Spleen (tissue), 11 donors: ENCODE results near the gene ANO5. TPM values are rescaled to one million over a fixed set of nuclear protein-coding genes. Genes with fewer than 3 reads are reported as not detected.

Experiments
- DNase-seq: peaks from one replicate; pipeline ENCODE4 v3.0.0-alpha.2; 2020
- H3K27ac ChIP-seq, 8 donors: fragments of 200-600 bp; sonication (generic) in 7 of 8; 1 replicate in 4 of 8; 2 replicates in 4 of 8; pipeline versions ENCODE4 v1.5.0 to v1.8.0; 2016 to 2021; ENCODE audit warnings: inconsistent platforms in 4 of 8, mild to moderate bottlenecking in 4 of 8, moderate library complexity in 1 of 8
- H3K27me3 ChIP-seq, 7 donors: fragments of 200-600 bp; sonication (generic) in 6 of 7; replicated peaks in 1 of 7; 1 replicate in 4 of 7; 2 replicates in 3 of 7; pipeline versions ENCODE4 v1.5.0 to v1.8.0; 2016 to 2021; ENCODE audit warnings: inconsistent platforms in 3 of 7, mild to moderate bottlenecking in 1 of 7
- H3K36me3 ChIP-seq, 6 donors: fragments of 200-600 bp; sonication (generic) in 5 of 6; 1 replicate in 4 of 6; 2 replicates in 2 of 6; pipeline versions ENCODE4 v1.5.0 to v1.8.0; 2016 to 2021; ENCODE audit warnings: inconsistent platforms in 2 of 6
- H3K4me1 ChIP-seq, 6 donors: fragments of 200-600 bp; sonication (generic) in 5 of 6; 1 replicate in 3 of 6; 2 replicates in 3 of 6; pipeline versions ENCODE4 v1.5.0 to v1.8.0; 2016 to 2021; ENCODE audit warnings: inconsistent platforms in 3 of 6
- H3K4me3 ChIP-seq, 8 donors: fragments of 200-600 bp; sonication (generic) in 7 of 8; 1 replicate in 4 of 8; 2 replicates in 4 of 8; pipeline versions ENCODE4 v1.5.0 to v1.8.0; 2016 to 2021; ENCODE audit warnings: inconsistent platforms in 4 of 8, mild to moderate bottlenecking in 4 of 8, moderate library complexity in 2 of 8
- H3K9me3 ChIP-seq, 8 donors: fragments of 200-600 bp; sonication (generic) in 7 of 8; 1 replicate in 4 of 8; 2 replicates in 4 of 8; pipeline versions ENCODE4 v1.5.0 to v1.8.0; 2016 to 2021; ENCODE audit warnings: inconsistent platforms in 4 of 8
- POLR2A ChIP-seq, 3 donors: fragments of 450-650 bp; IDR thresholded peaks; one replicate each; pipeline ENCODE4 v1.5.1; 2017; ENCODE audit warnings: antibody characterized with exemption in 3 of 3, mild to moderate bottlenecking in 1 of 3
- POLR2AphosphoS5 ChIP-seq, 3 donors: sonication (generic); formaldehyde crosslinking; IDR thresholded peaks; one replicate each; pipeline ENCODE4 v1.5.1; 2017; ENCODE audit warnings: antibody characterized with exemption in 3 of 3
- WGBS, 5 donors: extraction: QIAGEN DNeasy Blood & Tissue Kit in 3 of 5; methylation state at CpG; one replicate each; pipeline versions ENCODE4 v1.1.5 to v1.1.7; 2013 to 2018; 5-methylcytosine and 5-hydroxymethylcytosine counted together
- intact Hi-C: fragments of 100-400 bp; cut with DNase I; formaldehyde crosslinking; loops from one replicate; pipeline ENCODE4 v1.15.0; 2023; ENCODE audit warnings: low total_unique reads
- polyA plus RNA-seq, 3 donors: library from polyadenylated mRNA; stranded (reverse); fragments of 200-250 nt; gene quantifications; one replicate each; pipeline ENCODE4 v1.2.1, GENCODE V29; 2013
- total RNA-seq, 7 donors: library from RNA; depleted of rRNA in 3 of 7; stranded (reverse); fragments of >200 nt in 3 of 7; fragmentation: NEBNext Ultra II Directional in 4 of 7; extraction: Animal tissue kit (Norgen Biotek cat#: 25700) in 4 of 7; gene quantifications; one replicate each; pipeline versions ENCODE4 v1.1.0 to v1.2.1, GENCODE V29; 2016 to 2021
- TF ChIP-seq, protein P1 (sequence below), 11 experiments: fragments of 200-600 bp in 7 of 11; fragments of 450-650 bp in 4 of 11; sonication (generic) in 4 of 11; IDR thresholded peaks in 8 of 11; conservative IDR thresholded peaks in 3 of 11; 1 replicate in 7 of 11; 2 replicates in 4 of 11; pipeline versions ENCODE4 v1.4.0 to v1.8.0; 2016 to 2021; ENCODE audit warnings: antibody characterized with exemption in 11 of 11, inconsistent platforms in 4 of 11, mild to moderate bottlenecking in 1 of 11
- donor health status: healthy with polysubstance abuse.
- donor health status: DM: no; HTN: no; CAD: no; lungs with moderate emphysema.
- donor health status: DM: no; HTN: no; CAD: no.
- donor health status: Bipolar disorder and iron deficiency.
- donor health status: healthy.
- donor health status: DM: no; HTN: no; CAD: no.
- donor health status: DM: yes; HTN: yes; CAD: no.

The ANO5 gene
- total and polyA plus RNA-seq, 10 donors, result 0.33 to 6.5 (median 2.8) TPM

DNA sequence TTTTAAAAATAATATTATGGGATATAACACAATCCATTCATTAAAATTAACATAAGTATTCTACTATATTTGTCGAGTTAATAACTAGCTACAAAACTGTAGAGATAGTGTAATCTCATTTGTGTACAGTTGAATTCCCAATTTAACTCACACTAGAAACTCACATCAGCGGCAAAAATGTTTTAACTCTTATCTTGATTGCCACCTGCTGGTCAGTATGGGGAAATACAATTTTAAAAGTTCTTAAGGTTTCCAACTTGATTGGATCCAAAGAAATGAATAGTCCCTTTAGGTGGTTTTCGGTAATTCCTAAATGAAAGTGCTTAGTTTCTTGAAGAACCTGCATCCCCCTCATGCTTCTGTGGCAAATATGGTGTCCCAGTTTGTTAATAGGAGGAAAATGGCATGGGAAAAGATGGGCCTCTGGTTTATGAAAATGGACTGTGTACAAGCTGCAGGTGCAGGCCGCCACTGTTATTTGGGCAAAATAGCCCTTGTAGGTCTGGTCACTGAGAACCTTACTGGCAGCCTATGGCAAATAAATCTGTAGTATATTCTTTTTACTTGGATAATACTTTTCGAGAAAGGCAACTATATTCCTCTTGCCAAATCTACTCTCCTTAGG, 111.6 kb downstream of the ANO5 start:
- Histone ChIP-seq H3K36me3 (no peaks in the 10 kb centered on the region), H3K9me3 (no peaks in the 10 kb centered on the region), H3K4me1 (no peaks in the 10 kb centered on the region), H3K27me3 (peaks cover 0 to 7% (median 0%) of the 10 kb centered on the region in 7 donors), H3K27ac (no peak overlapping the region), H3K4me3 (no peak overlapping the region)
- intact Hi-C loops, result loop anchor here (10.0 kb wide), 2 partner anchors 140 to 1660 kb away; no protein-coding TSS in a partner anchor
- TF ChIP-seq, protein P1, sequence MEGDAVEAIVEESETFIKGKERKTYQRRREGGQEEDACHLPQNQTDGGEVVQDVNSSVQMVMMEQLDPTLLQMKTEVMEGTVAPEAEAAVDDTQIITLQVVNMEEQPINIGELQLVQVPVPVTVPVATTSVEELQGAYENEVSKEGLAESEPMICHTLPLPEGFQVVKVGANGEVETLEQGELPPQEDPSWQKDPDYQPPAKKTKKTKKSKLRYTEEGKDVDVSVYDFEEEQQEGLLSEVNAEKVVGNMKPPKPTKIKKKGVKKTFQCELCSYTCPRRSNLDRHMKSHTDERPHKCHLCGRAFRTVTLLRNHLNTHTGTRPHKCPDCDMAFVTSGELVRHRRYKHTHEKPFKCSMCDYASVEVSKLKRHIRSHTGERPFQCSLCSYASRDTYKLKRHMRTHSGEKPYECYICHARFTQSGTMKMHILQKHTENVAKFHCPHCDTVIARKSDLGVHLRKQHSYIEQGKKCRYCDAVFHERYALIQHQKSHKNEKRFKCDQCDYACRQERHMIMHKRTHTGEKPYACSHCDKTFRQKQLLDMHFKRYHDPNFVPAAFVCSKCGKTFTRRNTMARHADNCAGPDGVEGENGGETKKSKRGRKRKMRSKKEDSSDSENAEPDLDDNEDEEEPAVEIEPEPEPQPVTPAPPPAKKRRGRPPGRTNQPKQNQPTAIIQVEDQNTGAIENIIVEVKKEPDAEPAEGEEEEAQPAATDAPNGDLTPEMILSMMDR (IDR thresholded peaks at IDR 0.05 in 8 of 11, conservative IDR thresholded peaks at IDR 0.05 in 3 of 11), result peak in 10 of 11 experiments; percentile 31 to 73 (median 60)
- no peak for TF ChIP-seq POLR2A (IDR thresholded peaks at IDR 0.05)
- DNase-seq, result no peak
- 43 to 47% (median 45%) methylated on average over 5 of the region's 5 CpGs for WGBS, 5 donors

DNA sequence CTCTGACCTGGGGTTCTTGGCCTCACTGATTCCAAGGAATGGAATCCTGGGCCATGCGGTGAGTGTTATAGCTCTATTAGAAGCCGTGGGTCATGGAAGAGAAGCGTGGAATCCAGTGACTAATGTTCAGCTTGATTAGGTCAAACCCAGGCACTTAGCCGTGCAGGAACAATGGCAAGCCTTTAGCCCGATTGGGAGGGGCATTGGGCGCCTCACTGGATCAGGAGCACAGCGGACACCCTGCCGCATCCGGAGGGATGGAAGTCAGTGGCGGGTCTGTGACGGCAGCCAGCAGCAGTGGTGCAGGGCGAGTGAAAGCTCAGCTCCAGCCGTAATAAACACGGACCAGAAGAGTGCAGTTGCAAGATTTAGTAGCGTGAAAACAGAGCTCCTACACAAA, 124.8 kb downstream of the ANO5 start:
- TF ChIP-seq, protein P1 (IDR thresholded peaks at IDR 0.05 in 8 of 11, conservative IDR thresholded peaks at IDR 0.05 in 3 of 11), result no peak
- TF ChIP-seq POLR2AphosphoS5 (IDR thresholded peaks at IDR 0.05) (no peak), POLR2A (IDR thresholded peaks at IDR 0.05) (no peak)
- Histone ChIP-seq H3K9me3 (no peaks in the 10 kb centered on the region), H3K36me3 (no peaks in the 10 kb centered on the region), H3K4me3 (no peak overlapping the region), H3K27ac (no peak overlapping the region), H3K4me1 (no peaks in the 10 kb centered on the region), H3K27me3 (no peaks in the 10 kb centered on the region)
- intact Hi-C loops, result no loop called here
- 88 to 95% (median 89%) methylated on average over 15 of the region's 15 CpGs for WGBS, 5 donors
- no peak for DNase-seq

DNA sequence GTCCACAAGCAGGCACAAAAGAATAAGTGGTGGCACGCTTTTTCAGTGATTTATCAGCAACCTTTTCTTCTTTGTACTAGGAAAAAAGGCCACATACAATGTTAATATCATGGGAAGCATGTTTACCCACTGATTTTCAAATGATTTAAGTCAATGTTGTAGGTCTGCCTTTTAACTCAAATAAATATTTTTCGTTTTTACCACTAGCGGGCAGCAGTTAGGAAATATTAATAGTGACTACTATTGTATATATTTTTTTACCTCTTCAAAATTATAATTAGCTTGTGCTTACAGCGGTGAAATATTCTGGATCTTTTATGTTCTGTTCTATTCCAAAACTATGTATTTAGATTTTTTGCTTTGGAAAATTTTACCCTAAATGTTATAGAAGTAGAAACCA, 138.9 kb downstream of the ANO5 start:
- Histone ChIP-seq H3K27me3 (peaks cover 0 to 12% (median under 1%) of the 10 kb centered on the region in 7 donors), H3K9me3 (no peaks in the 10 kb centered on the region), H3K27ac (no peak overlapping the region), H3K4me3 (no peak overlapping the region), H3K36me3 (no peaks in the 10 kb centered on the region), H3K4me1 (no peaks in the 10 kb centered on the region)
- DNase-seq, result no peak
- no peak for TF ChIP-seq POLR2AphosphoS5 (IDR thresholded peaks at IDR 0.05)
- TF ChIP-seq, protein P1 (IDR thresholded peaks at IDR 0.05 in 8 of 11, conservative IDR thresholded peaks at IDR 0.05 in 3 of 11), result no peak
- no peak for TF ChIP-seq POLR2A (IDR thresholded peaks at IDR 0.05)
- WGBS, 5 donors, result 55 to 68% (median 58%) methylated on average over 4 of the region's 4 CpGs
- intact Hi-C loops, result loop anchor here (5.0 kb wide), 1 partner anchor 456 kb away; no protein-coding TSS in a partner anchor

Other genes starting within 250 kb of the ANO5 start
- gene SLC17A6, start 145.3 kb downstream of the ANO5 start, total RNA-seq, result not detected
- not detected for gene SLC17A6, start 145.3 kb downstream of the ANO5 start, polyA plus RNA-seq